ENCODE results near the gene NAT8L.

NAT8L gene

DNA sequence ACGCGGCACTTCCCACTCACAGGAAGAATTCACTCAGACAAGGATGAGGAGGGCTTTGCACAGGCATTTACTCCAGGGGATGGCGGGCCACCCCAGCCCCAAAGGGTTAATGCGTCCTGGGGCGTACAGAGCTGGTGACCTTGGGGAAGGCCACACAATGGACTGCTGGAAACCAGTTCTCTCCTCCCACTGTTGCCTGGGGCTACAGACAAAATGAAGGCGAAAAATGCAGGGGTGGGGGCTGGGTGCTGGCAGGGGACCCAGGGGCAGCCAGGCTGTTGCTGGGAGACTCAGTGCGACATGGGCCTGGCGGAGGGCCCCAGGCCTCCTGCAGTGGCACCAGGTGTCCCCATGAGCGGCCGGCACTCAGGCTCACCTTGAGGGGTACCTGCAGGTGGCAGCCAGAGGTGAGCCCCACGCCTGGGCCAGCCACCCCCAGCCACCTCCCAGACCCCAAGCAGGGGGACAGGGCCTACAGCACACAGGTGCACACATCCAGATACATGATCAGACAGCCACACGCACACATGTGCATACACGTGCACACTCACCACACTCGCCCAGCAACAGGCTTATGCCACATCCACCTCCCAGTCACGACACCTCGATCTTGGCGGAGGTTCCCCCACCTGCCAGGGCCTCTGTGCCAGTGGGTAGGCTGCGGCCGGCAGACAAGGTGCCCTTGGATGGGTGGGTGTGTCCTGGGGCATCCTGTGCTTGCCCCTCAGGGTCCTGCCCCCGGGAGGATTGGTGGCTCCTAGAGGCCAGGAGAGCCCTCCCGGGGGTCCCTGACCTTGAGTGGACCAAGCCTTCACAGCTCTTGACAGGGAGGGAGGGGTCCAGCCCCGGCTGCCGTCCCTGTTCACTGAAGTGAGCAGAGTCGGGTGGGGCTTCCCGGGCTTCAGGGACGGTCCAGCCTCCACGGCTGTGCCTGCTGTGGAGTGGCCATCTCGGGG is 13.1 kb downstream of the NAT8L start:
- DNase-seq (ENCODE audit: low read depth, low spot score), result no peak
- no peak overlapping the region for H3K4me3 ChIP-seq (ENCODE audit: low read length)

- no peak for DNase-seq (ENCODE audit: low read depth, low spot score)
- H3K4me3 ChIP-seq (ENCODE audit: low read length), result no peak overlapping the region
These were observed 14.1 kb downstream of the NAT8L start for GRCh38 chr4:2072971-2073807.

GRCh38 chr4:2073808-2074481 is 14.8 kb downstream of the NAT8L start:
- no peak for DNase-seq (ENCODE audit: low read depth, low spot score)
- H3K4me3 ChIP-seq (ENCODE audit: low read length), result no peak overlapping the region

DNA sequence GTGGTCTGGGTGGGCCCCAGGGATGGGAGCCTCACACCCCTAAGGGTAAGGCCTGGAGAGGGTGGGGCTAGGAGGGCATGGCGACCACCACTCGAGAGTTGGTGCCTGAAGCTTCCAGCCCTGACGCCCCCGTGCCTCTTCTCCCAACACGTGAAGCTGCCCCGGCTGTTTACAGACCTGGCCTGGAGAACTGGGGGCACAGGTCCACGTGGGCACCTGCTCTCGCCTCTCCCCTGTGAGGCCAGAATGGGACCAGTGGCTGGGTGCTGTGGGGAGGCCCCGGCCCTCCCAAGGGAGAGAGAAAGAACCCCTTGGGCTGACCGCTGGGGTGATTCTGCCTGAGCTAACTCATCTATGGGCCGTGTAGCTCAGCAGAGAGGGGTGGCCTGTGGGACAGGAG is 15.5 kb downstream of the NAT8L start:
- H3K4me3 ChIP-seq (ENCODE audit: low read length), result no peak overlapping the region
- DNase-seq (ENCODE audit: low read depth, low spot score), result no peak

DNA sequence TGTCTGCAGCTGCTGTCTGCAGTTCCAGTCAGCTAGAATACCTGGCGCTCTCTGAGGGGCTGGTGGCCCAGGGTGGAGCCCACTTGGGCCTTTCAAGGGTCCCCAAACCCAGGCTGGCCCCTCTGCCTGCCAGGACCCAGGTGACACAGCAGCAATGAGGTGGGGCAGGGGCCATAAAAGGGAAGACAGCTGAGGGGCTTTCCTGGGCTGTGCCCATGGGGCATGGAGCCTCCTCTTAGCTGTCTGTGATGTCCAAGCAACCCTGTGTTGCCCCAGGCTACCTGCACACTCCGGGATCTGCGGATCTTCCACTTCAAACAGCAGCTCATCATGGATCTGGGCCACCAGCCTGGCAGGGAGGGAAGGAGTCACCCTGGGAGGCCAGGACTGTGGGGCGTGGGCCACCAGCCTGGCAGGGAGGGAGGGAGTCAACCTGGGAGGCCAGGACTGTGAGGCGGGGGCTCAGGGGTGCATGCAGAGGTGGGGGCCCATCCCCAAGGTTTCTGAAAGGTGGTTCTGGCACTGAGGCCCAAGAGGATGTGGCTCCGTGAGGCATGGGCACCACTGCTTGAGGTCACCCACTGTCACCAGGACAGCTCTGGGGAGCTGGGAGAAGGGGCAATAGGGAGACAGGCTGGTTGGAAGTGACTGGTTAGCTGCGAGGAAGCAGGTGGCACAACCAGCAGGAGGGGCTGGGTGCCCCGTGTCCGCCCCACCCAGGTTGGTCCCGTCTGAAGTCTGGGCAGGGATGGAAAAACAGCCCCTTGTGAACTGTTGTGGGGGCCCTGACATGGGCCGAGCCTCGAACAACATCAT is 16.3 kb downstream of the NAT8L start:
- no peak for DNase-seq (ENCODE audit: low read depth, low spot score)
- H3K4me3 ChIP-seq (ENCODE audit: low read length), result no peak overlapping the region

DNA sequence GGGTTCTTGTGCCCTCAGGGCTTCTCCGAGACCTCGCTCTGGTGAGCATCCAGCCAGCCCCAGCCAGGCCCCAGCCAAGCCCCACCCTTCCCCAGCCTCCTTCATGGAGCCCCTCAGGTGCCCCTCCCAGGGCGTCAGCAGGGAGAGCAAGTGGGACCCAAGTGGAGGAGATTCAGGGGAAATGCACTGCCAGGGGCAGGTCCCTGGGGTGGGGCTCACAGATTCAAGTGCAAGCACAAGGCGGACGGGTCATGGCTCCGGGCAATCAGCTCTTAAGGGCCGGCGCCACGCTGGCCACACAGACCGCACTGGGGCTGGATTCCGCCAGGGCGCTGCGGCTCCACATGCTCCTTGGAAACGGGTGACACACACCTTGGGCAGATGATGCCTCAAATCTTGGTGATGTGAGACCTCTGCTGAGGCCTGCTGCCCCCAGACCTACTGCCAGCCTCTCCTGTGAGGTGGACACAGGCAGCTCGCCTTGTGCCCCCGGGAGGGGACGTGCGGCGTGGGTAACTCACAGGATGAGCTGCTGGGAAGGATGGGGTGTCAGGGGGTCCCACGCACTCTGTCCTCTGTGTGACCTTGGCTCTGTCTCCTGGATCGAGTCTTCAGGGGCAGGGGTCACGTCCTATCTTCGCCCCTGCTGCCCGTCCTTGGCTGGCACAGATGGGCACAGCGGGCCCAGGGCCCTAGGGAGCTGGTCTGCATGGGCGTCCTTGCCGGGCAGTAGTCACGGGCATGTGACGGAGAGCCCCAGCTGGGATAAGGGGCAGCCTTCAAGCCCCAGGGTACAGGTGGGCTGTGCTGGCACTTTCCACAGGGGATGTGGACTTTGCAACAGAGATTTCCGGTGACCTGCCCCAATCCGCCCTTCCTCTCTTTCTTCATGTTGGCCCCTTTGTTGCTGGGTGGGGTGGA is 17.1 kb downstream of the NAT8L start:
- no peak for DNase-seq (ENCODE audit: low read depth, low spot score)
- no peak overlapping the region for H3K4me3 ChIP-seq (ENCODE audit: low read length)

DNA sequence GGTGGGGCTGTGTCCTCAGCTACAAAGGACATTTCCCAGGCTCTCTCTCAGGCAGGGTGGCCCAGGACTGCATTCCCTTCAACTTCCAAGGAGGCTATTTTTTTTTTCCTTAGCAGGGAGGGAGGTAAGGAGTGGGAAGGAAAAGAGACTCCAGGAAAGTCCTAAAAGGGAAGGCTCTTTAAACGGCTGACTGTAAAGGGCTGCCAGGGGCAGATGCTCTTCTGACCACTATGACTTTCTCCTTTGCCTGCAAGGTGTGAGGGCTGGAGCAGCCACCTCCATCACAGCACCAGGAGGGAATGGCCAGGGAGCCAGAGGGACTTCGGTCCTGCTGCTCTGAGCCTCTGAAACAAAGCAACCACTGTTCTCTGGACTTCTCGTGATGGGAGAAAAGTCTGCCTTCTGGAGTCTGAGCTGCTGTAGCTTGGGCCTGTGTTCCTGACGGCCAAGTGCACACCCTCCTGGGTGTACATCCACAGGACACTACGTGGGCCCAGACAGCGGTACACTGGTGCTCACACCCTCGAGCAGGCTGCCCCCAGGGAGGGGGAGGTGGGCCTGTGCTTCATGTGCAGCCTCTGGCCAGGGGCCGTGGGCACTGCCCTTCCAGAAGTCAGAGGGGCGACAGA is 17.9 kb downstream of the NAT8L start:
- DNase-seq (ENCODE audit: low read depth, low spot score), result no peak
- H3K4me3 ChIP-seq (ENCODE audit: low read length), result no peak overlapping the region

DNA sequence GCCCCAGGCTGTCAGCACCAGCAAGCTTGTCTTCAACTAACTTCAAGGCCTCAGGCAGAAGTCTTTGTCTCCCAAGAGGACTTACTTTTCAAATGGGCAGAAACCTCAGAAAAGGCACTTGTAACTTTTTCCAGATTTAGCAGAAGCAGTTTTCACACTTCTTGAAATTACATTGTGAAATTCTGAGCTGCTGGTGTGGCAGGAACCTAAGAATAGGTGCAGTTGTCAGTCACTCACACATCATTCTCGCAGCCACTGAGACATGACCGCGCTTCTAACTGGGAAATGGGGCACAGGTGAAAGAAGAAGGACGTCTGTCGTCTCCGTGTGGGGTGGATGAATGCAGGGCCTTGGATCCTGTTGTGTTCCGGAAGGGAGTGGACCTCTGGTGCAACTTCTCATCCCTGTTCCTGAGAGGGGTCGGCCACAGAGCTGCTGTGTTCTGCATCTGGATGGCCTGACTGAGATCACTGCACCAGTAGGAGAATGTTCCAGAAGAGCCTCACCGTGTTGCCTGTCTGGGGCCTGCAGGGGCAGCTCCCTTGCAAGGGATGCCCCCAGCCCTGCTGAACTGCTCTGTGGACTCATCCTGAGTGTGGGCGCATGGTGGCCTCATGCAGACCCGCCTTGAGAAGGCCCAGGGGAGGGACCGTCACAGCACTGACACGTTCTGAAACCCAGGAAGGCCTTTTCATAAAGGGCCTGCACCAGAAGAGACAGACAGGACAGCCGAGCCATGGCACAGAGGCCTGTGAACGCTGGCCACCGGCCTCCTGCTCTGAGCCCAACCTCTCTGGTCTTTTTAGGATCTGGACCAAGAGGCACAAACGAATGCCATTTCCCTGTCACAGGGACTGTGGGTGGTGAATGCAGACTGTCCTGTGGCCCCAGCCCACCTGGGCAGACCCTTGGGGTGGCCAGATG is 18.7 kb downstream of the NAT8L start:
- no peak overlapping the region for H3K4me3 ChIP-seq (ENCODE audit: low read length)
- DNase-seq (ENCODE audit: low read depth, low spot score), result no peak

GRCh38 chr4:2078584-2078983 is 19.5 kb downstream of the NAT8L start:
- DNase-seq (ENCODE audit: low read depth, low spot score), result no peak
- no peak overlapping the region for H3K4me3 ChIP-seq (ENCODE audit: low read length)

DNA sequence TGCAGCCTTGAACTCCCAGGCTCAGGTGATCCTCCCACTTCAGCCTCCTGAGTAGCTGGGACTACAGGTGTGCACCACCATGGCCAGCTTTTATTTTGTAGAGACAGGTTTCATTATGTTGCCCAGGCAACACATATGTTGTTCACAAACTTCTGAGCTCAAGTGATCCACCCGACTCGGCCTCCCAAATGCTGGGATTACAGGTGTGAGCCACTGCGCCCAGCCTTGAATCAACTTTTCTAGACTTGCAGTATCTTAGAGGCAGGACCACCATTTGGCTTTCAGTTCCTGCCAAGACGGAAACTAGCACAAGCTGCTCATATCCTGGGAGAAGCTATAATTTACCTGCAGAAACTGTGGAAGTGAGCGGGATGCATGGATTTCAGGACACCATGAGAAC is 19.9 kb downstream of the NAT8L start:
- H3K4me3 ChIP-seq (ENCODE audit: low read length), result no peak overlapping the region
- DNase-seq (ENCODE audit: low read depth, low spot score), result no peak

GRCh38 chr4:2079926-2080325 is 20.8 kb downstream of the NAT8L start:
- no peak for DNase-seq (ENCODE audit: low read depth, low spot score)
- no peak overlapping the region for H3K4me3 ChIP-seq (ENCODE audit: low read length)

DNA sequence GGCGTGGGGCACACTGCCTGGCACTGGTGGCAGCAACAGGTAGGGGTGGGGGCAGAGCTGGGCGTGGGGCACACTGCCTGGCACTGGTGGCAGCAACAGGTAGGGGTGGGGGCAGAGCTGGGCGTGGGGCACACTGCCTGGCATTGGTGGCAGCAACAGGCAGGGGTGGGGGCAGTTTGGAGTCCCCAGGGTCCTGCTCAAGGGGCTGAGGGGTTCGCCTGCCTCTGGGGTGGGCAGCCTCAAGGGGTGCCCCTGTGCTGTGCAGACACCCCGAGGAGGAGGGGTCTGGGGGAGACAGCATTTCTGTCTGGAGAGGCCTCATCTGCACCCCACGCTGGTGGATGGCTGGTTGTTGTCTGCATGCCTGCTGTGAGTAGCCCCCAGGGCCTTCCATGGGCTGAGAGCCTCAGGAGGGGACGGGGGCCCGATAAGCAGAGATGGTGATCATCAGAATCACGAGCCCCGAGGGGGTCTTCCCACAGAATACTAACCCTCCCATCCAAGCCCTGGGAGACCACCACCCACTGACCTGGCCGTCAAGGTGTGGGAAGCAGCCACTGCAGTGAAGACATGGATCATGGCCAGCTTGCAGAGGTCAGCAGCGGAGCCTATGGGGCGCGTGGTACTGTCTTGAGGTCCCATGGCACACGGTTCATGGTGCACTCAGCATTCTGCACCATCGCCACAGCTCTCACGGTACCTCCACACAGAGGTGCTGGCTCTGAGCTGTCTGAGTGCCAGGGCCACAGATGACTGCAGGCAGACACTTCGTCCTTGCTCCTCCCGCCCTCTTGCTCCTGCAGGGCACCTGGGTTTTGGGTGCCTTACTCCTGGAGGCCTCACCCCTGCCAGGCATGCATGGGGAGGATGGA is 21.5 kb downstream of the NAT8L start:
- no peak for DNase-seq (ENCODE audit: low read depth, low spot score)
- H3K4me3 ChIP-seq (ENCODE audit: low read length), result no peak overlapping the region

DNA sequence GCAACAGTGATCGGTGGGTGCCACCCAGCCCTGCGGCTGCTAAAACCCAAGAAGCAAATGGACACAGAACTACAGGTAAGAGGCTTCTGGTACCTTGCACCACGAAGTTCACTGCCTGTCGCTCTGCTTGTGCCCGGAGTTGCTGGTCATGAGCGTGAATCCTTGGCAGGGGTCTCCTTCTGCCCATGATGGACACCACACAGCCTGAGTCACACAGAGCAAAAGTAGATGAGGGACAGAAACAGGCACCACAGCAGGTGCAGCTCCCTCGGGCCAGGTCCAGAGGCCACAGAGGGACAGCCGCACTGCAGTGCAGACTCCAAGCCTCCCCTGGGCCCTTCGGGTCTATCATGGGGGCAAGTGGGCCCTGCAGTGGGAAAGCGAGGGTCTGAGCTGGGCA is 22.4 kb downstream of the NAT8L start:
- no peak overlapping the region for H3K4me3 ChIP-seq (ENCODE audit: low read length)
- no peak for DNase-seq (ENCODE audit: low read depth, low spot score)

DNA sequence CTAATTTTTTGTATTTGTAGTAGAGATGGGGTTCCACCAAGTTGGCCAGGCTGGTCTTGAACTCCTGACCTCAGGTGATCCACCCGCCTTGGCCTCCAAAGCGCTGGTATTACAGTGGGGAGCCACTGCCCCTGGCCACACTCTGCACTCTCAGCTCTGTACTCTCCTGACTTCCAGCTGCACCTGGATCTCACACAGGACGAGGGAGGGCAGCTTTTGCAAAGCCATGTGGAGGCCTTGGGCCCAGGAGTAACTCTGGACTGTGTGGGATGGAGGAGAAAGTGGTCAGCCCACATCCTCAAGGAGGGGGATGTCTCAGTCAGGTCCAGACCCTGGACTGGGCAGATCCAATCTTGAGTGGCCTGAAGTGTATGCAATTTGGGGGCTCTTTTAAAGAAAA is 23.0 kb downstream of the NAT8L start:
- DNase-seq (ENCODE audit: low read depth, low spot score), result no peak
- H3K4me3 ChIP-seq (ENCODE audit: low read length), result no peak overlapping the region

DNA sequence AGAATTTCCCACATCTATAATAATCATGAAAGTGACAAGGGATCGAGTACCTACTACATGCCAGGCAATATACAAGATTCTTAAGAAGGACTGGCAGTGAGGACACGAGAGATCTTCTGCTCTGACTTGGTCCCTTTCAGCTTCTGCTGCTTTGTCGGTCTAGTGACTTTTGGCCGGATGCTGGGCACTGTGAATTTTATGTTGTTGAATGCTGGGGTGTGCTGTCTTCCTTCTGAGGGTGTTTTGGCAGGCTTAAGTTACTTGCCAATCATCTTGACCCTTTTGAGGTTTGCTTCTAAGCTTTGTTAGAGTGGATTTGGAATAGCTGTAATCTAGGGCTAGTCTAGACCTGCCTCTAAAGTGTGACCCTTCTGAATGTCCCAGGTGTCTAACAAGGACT is 23.5 kb downstream of the NAT8L start:
- no peak overlapping the region for H3K4me3 ChIP-seq (ENCODE audit: low read length)
- no peak for DNase-seq (ENCODE audit: low read depth, low spot score)
